Measurements from ENCODE around the gene TSPAN33. TPM values are rescaled to one million over a fixed set of nuclear protein-coding genes. Genes with fewer than 3 reads are reported as not detected.
"Not testable (repeated sequence)": the region's sequence is repeated elsewhere in the genome, so short reads cannot be mapped to it uniquely, and the experiment has no call there.

Gene TSPAN33
- total RNA-seq, 1 experiment from 2014 or later: 4.2 TPM

DNA sequence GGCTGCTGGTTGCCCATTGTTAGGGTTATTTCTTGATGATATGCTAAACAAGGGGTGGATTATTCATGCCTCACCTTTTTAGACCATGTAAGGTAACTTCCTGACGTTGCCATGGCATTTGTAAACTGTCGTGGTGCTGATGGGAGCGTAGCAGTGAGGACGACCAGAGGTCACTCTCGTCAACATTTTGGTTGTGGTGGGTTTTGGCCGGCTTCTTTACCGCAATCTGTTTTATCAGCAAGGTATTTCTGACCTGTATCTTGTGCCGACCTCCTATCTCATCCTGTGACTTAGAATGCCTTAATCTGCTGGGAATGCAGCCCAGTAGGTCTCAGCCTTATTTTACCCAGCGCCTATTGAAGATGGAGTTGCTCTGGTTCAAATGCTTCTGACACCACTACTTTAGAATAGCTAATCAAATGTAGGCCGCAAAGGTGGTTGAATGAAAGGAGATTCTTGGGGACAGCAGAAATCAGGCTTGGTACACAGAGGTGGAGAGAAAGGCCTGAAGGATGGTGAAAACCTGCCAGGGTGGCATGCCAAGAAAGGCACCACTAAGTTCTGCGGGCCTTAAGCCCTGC is 26.0 kb downstream of the TSPAN33 start:
- no peak for DNase-seq (ENCODE audit: low read depth)

DNA sequence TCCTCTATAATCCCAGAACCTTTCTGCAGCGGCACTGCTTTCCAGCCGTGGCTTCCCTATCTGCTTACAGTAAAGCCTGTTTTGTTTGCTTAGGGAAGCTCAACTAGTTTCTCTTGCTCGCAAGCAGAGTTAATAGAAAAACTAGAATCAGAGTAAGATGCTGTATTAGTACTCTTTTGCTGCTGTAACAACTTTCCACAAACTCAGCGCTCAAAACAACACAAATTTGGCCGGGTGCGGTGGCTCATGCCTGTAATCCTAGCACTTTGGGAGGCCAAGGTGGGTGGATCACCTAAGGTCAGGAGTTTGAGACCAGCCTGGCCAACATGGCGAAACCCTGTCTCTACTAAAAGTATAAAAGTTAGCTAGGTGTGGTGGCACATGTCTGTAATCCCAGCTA is 29.4 kb downstream of the TSPAN33 start:
- DNase-seq (ENCODE audit: low read depth): not testable (repeated sequence)

DNA sequence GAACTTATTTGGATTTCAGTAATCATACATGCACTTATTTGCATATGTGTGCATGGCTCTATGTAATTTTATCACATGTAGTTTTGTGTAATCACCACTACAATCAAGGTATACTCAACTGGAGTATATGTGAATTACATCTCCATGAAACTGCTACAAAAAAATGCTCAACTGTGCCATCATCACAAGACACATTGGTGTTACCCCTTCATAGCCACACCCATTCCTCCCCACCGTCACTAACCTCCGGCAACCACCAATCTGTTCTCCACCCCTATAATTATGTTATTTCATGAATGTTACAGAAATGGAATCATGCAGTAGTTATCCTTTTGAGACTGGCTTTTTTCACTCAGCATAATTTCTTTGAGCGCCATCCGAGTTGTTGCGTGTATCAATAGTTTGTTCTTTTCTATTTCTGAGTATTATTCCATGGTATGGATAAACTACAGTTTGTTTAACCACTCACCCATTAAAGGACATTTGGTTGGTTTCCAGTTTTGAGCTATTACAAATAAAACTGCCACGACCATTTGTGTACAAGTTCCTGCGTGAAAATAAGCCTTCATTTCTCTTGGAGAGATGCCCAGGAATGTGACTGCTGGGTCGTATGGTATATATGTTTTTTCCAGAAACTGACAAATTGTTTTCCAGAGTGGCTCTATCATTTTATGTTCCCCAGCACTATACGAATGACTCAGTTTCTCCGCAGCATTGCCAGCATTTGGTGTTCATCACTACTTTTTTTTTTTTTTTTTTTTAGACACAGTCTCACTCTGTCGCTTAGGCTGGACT is 32.6 kb downstream of the TSPAN33 start:
- DNase-seq (ENCODE audit: low read depth): no peak

DNA sequence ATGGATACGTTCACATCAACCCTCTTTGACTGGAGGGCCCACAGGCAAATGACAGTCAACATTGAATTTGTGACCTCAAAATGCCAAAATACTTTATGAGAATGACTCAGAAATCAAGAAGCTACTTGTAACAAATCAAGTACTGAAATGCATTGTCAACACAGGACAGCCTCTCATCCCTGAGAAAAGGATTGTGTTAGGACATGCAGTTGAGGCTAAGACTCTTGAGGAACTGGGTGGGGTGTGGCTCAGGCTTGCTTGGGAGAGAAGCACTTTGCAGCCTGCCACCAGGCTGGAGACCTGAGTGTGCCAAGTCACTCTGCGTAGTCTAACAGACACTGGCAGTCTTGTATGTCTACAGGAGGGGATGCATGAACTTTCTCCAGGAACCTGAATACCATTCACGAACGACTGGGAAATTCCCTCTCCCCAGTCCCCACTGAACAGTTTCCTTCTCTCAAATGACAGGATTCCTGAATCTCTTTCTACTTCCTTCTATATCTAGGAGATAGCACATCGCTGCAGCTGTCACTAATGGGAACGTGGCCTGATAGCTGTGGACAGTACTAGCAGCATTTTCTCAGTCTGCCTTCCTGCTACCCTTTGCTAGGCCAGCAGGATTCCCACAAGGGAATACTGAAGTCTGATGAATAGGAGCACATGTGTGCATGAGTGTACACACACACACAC is 40.6 kb downstream of the TSPAN33 start:
- peak; percentile 9 for DNase-seq (ENCODE audit: low read depth)

DNA sequence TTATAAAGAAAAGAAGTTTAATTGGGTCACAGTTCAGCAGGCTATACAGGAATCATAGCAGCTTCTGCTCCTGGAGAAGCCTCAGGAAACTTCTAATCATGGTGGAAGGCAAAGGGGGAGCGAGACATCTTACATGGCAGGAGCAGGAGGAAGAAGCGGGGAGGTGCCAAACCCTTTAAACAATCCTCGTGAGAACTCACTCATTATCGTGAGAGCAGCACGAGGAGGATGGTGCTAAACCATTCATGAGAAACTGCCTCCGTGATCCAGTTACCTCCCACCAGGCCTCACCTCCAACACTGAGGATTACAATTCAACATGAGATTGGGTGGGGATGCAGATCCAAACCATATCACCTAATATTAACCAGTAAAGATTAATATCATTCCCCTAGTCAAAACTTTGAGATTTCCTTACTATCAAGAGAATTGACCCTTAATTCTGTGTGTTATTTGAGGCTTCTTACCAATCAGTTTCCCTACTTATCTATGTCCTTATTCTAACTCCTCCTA is 42.3 kb downstream of the TSPAN33 start:
- DNase-seq (ENCODE audit: low read depth): no peak

DNA sequence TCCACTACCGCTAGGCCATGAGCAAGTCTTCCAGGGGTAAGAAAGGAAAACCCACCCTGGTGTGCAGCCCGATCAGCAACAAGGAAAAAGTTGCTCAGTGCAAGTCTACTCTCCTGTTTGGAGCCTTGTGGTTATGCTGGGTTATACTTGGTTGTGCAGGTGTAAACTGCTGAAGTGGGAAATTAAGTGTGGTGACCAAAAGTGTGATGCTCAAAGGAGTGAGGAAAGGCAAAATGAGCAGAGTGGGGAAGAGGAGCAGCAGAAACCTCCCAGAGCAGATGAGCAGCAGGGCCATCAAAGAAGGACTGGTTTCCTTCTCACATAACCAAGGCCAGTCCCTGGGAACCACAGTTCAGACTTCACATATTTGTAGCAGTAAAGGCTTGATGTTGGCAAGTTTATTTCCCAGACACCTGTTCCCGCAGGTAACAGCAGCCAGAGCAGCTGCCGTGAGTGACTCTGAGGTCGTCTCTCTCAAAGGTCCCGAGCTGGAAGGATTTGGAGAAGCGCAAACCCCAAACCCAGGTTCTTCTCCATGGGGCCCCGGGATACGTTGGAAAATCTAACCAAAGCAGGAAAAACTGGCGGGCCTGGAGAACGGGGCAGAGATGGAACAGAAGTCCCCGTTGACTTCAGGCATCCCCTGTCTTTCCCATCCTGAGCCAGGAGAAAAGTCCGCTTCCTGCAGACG is 43.3 kb downstream of the TSPAN33 start:
- no peak for DNase-seq (ENCODE audit: low read depth)

DNA sequence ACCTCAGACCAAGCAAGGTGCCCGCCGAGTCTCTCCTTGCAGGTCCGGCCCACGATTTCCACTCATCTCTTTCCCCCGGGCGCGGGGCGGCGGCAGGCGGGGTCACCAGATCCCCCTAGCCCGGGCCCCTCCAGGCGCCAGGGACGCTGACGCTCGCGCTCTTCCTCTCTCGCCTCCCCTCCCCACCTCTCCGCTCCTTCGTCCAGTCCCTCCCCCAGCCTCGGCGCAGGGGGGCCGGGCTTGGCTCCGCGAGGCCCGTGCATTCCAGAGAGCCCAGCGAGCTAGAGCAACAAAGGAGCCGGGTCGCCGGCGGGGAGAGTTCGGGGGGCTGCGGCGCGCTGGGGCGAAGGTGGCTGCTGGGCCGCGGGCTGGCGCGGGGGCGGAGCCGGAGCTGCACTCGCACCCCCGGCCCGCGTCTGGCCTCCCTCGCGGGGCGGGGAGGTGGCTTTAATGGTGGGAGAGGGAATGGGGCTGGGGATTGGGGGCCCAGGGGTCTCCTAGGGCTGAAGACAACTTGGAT is 43.9 kb downstream of the TSPAN33 start, which contains the start of gene SMO:
Gene SMO, plus strand, starts transcription at position 262 of the 520 bp plus-strand sequence. CDS start 519 bp downstream, outside the sequence.
- no peak for DNase-seq (ENCODE audit: low read depth)

DNA sequence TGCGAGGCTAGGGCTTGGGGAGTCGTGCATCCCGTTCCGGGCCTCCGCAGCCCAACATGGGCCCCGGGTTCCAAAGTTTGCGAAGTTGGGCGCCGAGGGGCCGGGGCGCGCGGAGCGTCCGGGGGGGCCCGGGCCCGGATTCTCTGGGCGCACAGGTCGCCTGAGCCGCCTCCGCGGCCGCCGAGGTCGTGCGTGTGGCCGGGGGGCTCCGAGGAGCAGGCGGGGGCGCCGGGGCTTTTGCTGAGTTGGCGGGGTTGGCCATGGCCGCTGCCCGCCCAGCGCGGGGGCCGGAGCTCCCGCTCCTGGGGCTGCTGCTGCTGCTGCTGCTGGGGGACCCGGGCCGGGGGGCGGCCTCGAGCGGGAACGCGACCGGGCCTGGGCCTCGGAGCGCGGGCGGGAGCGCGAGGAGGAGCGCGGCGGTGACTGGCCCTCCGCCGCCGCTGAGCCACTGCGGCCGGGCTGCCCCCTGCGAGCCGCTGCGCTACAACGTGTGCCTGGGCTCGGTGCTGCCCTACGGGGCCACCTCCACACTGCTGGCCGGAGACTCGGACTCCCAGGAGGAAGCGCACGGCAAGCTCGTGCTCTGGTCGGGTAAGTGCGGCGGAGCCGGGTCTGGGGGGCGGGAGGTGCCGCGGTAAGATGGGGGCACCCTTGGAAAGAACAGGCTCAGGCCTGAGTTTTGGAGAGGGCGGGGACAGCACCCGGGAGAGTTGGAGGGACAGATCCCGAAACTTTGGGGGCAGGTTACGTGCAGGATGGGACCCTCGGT is 44.6 kb downstream of the TSPAN33 start:
- no peak for DNase-seq (ENCODE audit: low read depth)

DNA sequence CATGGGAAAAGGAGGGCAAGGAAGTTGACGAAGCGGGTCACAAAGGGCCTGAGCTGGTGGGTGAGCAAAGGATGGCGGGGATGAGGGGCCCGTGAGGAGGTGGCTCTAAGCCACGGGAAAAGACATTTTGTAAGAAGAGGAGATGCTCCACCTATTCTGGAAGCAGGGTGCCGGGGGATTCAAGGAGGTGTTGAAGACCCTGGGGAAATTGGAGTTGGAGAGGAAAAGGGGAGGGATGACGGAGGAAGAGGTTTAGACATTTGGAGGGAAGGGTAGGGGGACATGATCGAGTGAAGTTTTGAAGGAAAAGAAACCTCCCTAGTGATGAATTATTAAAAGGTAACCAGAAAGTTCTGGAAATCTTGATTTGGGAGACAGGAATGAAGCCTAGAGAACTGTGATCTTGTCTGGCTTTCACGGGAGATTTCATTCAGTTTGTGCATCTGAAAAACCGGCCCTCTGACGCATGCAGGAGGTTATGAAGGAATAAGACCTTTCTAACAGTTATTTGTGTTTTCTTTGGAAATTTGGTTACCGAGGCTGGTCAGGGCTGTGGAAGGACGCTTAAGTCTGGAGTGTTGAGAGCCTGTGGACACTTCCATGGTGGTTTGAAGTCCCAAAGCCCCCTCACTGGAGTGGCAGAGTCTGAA is 45.3 kb downstream of the TSPAN33 start:
- DNase-seq (ENCODE audit: low read depth): no peak

DNA sequence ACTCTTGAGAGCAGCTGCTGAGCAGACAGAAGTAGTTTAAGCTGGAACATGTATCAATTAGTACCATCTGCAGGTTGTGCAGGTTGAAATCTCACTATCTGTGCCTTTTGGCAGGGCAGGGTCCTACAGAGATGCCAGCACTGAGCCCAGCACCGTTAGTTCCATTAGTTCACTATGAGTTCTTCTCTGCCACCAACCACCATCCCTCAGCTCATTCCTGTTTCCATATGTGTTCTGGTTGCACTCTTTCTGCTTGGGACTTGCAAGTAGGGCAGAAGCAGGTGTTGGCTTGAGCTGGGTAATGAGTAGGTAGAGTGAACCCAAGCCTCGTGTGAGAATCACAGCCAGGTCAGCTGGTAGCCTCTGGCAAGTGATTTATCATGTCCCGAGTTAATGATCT is 46.8 kb downstream of the TSPAN33 start:
- no peak for DNase-seq (ENCODE audit: low read depth)

DNA sequence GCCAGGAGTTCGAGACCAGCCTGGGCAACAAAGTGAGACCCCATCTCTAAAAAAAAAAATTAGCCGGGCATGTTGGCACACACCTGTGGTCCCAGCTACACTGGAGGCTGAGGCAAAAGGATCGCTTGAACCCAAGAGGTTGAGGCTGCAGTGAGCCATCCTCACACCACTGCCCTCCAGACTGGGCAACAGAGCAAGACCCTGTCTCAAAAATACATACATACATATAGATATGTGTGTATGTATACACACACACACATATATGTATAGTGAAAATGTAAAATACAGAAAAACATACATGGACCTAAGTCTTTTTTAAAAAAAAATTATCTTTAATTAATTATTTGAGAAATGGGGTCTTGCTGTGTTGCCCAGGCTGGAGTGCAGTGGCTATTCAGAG is 49.4 kb downstream of the TSPAN33 start:
- no peak for DNase-seq (ENCODE audit: low read depth)

DNA sequence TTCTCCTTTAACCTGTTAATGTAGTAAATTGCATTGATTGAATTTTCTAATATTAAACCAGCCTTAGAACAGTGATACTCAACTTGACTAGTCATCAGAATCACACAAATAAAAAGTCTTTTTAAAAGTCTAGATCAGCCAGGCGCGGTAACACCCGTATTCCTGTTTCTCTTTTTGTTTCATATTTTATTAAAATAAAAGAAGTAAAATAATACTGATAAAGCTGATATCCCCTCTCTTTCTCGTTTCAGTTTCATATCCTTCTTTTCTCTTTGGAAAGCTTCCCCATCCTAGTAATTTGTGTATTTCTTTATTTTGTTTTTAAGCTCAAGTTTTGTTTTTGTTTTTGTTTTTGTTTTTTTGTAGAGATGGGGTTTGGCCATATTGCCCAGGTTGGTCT is 53.3 kb downstream of the TSPAN33 start:
- DNase-seq (ENCODE audit: low read depth): no peak

DNA sequence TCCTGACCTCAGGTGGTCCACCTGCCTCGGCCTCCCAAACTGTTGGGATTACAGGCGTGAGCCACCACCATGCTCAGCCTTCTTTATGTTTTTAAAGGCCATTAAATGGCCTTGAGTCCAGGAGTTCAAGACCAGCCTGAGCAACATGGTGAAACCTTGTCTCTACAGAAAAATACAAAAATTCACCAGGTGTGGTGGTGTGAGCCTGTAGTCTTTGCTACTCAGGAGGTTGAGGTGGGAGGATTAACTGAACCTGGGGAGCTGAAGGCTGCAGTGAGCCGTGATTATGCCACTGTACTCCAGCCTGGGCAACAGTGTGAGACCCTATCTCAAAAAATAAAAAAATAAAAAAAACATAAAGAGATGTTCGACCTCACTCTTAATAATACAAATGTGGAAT is 54.9 kb downstream of the TSPAN33 start:
- DNase-seq (ENCODE audit: low read depth): no peak

DNA sequence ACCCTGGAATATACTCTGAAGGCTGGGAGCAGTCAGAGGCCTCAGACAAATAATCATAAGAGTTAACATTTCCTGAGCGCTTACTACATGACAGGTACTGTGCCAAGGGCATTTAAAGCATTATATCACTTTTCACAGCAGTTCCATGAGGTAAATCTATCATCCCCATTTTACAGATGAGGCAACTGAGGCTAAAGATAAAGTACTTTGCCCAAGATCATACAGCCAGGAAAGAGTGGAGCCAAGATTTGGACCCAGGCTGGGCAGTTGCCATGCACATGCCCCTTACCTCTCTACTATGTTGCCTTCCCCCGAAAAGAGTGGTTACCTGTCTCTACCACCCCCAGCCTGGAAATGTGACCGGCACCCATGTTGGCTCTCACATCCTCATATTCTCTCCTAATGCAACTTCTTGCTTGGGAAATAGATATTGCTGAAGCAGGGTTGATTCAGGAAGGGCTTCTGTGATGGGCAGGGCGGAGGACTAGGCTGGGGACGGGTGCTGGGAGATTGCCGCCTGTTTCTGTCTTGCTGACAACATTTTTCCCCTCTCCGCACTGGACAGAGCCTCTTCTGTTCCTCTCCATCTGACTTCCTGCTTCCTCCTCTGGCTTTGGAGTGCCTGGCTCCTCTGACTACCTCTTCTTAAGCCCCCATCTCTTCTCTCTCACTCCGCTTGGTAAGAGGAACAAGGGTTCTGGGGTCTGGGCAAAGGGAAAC is 57.7 kb downstream of the TSPAN33 start:
- no peak for DNase-seq (ENCODE audit: low read depth)

DNA sequence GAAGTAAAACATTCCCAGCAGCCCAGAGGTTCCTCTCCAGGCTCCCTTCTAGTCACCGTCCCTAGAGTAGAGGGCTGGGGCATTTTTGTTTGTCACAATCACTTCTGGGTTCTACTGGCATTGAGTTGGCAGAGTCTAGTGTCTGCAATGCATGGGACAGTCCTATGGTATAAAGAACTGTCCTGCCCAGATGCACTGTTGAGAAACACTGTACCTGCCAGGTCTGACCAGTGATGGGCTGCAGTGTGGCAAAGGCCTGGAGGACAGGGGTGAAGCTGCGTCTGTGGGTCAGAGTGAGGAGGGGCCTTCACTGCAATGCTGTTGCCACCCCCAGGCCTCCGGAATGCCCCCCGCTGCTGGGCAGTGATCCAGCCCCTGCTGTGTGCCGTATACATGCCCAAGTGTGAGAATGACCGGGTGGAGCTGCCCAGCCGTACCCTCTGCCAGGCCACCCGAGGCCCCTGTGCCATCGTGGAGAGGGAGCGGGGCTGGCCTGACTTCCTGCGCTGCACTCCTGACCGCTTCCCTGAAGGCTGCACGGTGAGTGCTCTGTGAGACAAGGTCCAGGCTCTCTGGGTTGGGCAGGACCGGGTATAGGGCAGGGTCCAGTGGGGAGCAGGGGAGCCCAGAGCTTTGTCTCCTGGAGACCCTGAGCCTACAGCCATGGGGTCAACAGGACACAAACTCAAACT is 58.7 kb downstream of the TSPAN33 start:
- DNase-seq (ENCODE audit: low read depth): no peak

DNA sequence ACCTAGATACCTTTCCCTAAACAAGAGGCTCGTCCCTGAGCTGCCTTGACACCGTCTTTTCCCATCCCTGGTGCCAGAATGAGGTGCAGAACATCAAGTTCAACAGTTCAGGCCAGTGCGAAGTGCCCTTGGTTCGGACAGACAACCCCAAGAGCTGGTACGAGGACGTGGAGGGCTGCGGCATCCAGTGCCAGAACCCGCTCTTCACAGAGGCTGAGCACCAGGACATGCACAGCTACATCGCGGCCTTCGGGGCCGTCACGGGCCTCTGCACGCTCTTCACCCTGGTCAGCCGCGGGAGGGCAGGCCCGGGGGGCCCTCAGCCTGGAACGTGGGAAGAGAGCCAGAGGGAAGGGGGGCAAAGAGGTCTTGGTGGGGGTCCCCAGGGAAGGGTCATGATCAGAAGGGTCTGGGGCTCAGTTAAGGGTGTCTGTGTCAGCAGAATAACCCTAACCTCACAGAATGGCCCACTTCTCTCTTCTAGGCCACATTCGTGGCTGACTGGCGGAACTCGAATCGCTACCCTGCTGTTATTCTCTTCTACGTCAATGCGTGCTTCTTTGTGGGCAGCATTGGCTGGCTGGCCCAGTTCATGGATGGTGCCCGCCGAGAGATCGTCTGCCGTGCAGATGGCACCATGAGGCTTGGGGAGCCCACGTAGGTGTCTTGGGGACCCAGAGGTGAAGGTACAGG is 60.8 kb downstream of the TSPAN33 start:
- DNase-seq (ENCODE audit: low read depth): no peak

DNA sequence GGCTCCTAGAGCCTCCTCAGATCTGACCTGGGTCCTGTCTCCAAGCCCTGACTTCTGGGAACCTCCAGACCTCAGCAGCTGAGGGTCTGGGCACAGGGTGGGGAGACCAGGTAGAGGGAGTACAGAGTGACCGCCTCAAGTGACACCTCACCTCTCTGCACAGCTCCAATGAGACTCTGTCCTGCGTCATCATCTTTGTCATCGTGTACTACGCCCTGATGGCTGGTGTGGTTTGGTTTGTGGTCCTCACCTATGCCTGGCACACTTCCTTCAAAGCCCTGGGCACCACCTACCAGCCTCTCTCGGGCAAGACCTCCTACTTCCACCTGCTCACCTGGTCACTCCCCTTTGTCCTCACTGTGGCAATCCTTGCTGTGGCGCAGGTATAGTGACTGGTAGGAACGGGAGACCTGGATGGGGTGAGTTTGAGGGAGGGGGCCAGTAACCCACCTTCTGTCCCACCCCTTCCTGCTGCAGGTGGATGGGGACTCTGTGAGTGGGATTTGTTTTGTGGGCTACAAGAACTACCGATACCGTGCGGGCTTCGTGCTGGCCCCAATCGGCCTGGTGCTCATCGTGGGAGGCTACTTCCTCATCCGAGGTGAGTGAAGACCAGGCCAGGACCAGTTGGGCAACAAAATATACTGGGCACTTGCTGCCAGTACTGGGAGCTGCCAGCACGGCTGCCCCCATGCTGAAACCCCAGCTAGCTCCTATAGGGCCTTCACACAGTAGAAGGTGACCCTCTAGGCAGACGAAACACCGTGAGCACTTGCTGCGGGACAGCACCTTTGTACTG is 61.7 kb downstream of the TSPAN33 start:
- no peak for DNase-seq (ENCODE audit: low read depth)

DNA sequence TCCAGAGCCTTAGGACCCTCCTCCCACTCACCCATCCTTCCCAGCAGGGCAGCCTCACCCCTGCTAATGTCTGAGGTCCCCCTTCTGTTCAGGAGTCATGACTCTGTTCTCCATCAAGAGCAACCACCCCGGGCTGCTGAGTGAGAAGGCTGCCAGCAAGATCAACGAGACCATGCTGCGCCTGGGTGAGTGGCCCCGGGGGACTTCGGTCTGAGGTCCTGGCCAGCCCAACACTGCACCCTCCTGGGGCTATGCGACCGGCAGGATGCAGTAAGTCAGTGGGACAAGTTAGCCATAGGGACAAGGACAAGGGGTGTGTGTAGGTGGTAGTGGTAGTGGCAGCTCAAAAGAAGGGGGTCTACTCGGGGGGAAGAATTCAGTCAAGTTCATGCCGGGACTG is 64.2 kb downstream of the TSPAN33 start:
- DNase-seq (ENCODE audit: low read depth): no peak

Measured in M059J (cell line).